SK-N-SH (cell line): ENCODE data around the gene COX7A2. TPM values are rescaled to one million over a fixed set of nuclear protein-coding genes. Genes with fewer than 3 reads are reported as not detected.

Experiments
- CTCF ChIA-PET: fragments of 300-600, 350-600 bp; formaldehyde crosslinking; extraction: SDS; loops from one replicate; lab custom pipeline; 2021; lab: Yijun Ruan, JAX
- POLR2A ChIA-PET: fragments of 350-600 bp; sonication (Branson Sonifier 250); formaldehyde crosslinking; extraction: SDS; loops from one replicate; lab custom pipeline; 2020; ENCODE audit warnings: antibody characterized with exemption, inconsistent platforms; lab: Yijun Ruan, JAX
- DNase-seq: peaks from one replicate; pipeline ENCODE4 v3.0.0; 2012
- H2AFZ ChIP-seq: fragments of 200-600 bp; sonication (generic); 2 replicates; pipeline ENCODE4 v1.8.1; 2016; ENCODE audit warnings: antibody characterized with exemption, mild to moderate bottlenecking, low read depth
- H3F3A ChIP-seq: fragments of 200-600 bp; sonication (generic); replicated peaks from 2 replicates; pipeline ENCODE3; 2016; ENCODE audit warnings: antibody characterized with exemption, mild to moderate bottlenecking; ENCODE audit not compliant: insufficient read depth
- H3K27ac ChIP-seq, 2 experiments: fragments of 200-500 bp in 1 of 2; fragments of 200-600 bp in 1 of 2; sonication (Bioruptor generic) in 1 of 2; sonication (generic), shearing (Covaris generic) in 1 of 2; 2 replicates each; pipeline versions ENCODE4 v1.5.1 to v1.6.1; 2014 to 2016; ENCODE audit warnings: low read depth in 2 of 2, inconsistent platforms in 1 of 2, low read length in 1 of 2, mild to moderate bottlenecking in 1 of 2, mixed read lengths in 1 of 2
- H3K27me3 ChIP-seq: fragments of 200-600 bp; sonication (generic), shearing (Covaris generic); 2 replicates; pipeline ENCODE4 v1.6.1; 2016; ENCODE audit warnings: mixed run types; ENCODE audit not compliant: insufficient read depth
- H3K36me3 ChIP-seq, 2 experiments: fragments of 200-500 bp in 1 of 2; fragments of 200-600 bp in 1 of 2; sonication (Bioruptor generic) in 1 of 2; sonication (generic) in 1 of 2; replicated peaks in 1 of 2; 2 replicates each; pipeline versions ENCODE3 to v1.5.1; 2014 to 2016; ENCODE audit warnings: low read length in 1 of 2, mild to moderate bottlenecking in 1 of 2; ENCODE audit not compliant: insufficient read depth in 2 of 2, control insufficient read depth in 1 of 2
- H3K4me1 ChIP-seq, 2 experiments: fragments of 200-500 bp in 1 of 2; fragments of 200-600 bp in 1 of 2; sonication (Bioruptor generic) in 1 of 2; sonication (generic), shearing (Covaris generic) in 1 of 2; 2 replicates each; pipeline versions ENCODE4 v1.5.1 to v1.6.1; 2014 to 2016; ENCODE audit warnings: low read depth in 1 of 2, low read length in 1 of 2, mixed run types in 1 of 2; ENCODE audit not compliant: insufficient read depth in 2 of 2, control insufficient read depth in 1 of 2
- H3K4me2 ChIP-seq: fragments of 200-600 bp; sonication (generic), shearing (Covaris generic); 2 replicates; pipeline ENCODE4 v1.6.1; 2017; ENCODE audit warnings: mixed run types
- H3K4me3 ChIP-seq, 2 experiments: fragments of 200-500 bp in 1 of 2; fragments of 200-600 bp in 1 of 2; sonication (Bioruptor generic) in 1 of 2; sonication (generic), shearing (Covaris generic) in 1 of 2; 2 replicates each; pipeline versions ENCODE4 v1.5.1 to v1.8.1; 2014 to 2016; ENCODE audit warnings: low read depth in 2 of 2, inconsistent platforms in 1 of 2, low read length in 1 of 2, mild to moderate bottlenecking in 1 of 2, mixed read lengths in 1 of 2, moderate library complexity in 1 of 2
- H3K79me2 ChIP-seq: fragments of 200-600 bp; sonication (generic); 2 replicates; pipeline ENCODE4 v1.8.1; 2017; ENCODE audit warnings: mild to moderate bottlenecking; ENCODE audit not compliant: insufficient read depth
- H3K9ac ChIP-seq: fragments of 200-600 bp; sonication (generic); 2 replicates; pipeline ENCODE4 v1.6.1; 2017; ENCODE audit warnings: mixed run types
- H3K9me2 ChIP-seq: fragments of 200-600 bp; sonication (generic); 2 replicates; pipeline ENCODE4 v1.6.1; 2017; ENCODE audit warnings: mixed run types
- H3K9me3 ChIP-seq: fragments of 200-600 bp; sonication (generic); 2 replicates; pipeline ENCODE4 v1.6.1; 2017; ENCODE audit warnings: mixed run types, mild to moderate bottlenecking, moderate library complexity
- H4K20me1 ChIP-seq: fragments of 200-600 bp; sonication (generic); 2 replicates; pipeline ENCODE4 v1.6.1; 2017; ENCODE audit warnings: mild to moderate bottlenecking, mixed run types; ENCODE audit not compliant: insufficient read depth
- CHD2 ChIP-seq: fragments of 150-350 bp; IDR thresholded peaks from 2 replicates; pipeline ENCODE4 v1.6.1; 2018; ENCODE audit warnings: low read length; ENCODE audit not compliant: partially characterized antibody
- ELF1 ChIP-seq: IDR thresholded peaks from 2 replicates; pipeline ENCODE4 v1.4.0; 2012
- EP300 ChIP-seq, 2 experiments: IDR thresholded peaks; 2 replicates each; pipeline versions ENCODE4 v1.4.0 to v1.6.1; 2012; ENCODE audit warnings: borderline replicate concordance in 1 of 2, low read depth in 1 of 2, low read length in 1 of 2
- FOSL2 ChIP-seq: IDR thresholded peaks from 2 replicates; pipeline ENCODE4 v1.4.0; 2012; ENCODE audit warnings: low read depth, mild to moderate bottlenecking, moderate library complexity, borderline replicate concordance
- FOXJ3 ChIP-seq: sonication (generic); formaldehyde crosslinking; IDR thresholded peaks from 2 replicates; pipeline ENCODE4 v1.5.1; 2020; ENCODE audit warnings: mild to moderate bottlenecking, missing genetic modification reagents
- FOXM1 ChIP-seq: IDR thresholded peaks from 2 replicates; pipeline ENCODE4 v1.4.0; 2012; ENCODE audit warnings: low read depth, mild to moderate bottlenecking
- JUND ChIP-seq: IDR thresholded peaks from 2 replicates; pipeline ENCODE4 v1.4.0; 2012
- NFIC ChIP-seq: IDR thresholded peaks from 2 replicates; pipeline ENCODE4 v1.4.0; 2012; ENCODE audit warnings: borderline replicate concordance
- POLR2AphosphoS5 ChIP-seq: IDR thresholded peaks from 2 replicates; pipeline ENCODE4 v1.6.1; 2012; ENCODE audit warnings: low read depth, low read length
- RCOR1 ChIP-seq: fragments of 150-350 bp; IDR thresholded peaks from 2 replicates; pipeline ENCODE4 v1.6.1; 2017; ENCODE audit warnings: antibody characterized with exemption, low read length
- RXRA ChIP-seq: IDR thresholded peaks from 2 replicates; pipeline ENCODE4 v1.4.0; 2012; ENCODE audit warnings: low read depth, mild to moderate bottlenecking, borderline replicate concordance
- TCF12 ChIP-seq: IDR thresholded peaks from 2 replicates; pipeline ENCODE4 v1.4.0; 2012
- TEAD4 ChIP-seq: IDR thresholded peaks from 2 replicates; pipeline ENCODE4 v1.4.0; 2012; ENCODE audit warnings: mild to moderate bottlenecking, borderline replicate concordance; ENCODE audit not compliant: insufficient read depth
- WGBS: methylation state at CpG from one replicate; pipeline ENCODE4 v1.1.6; 2017; ENCODE audit warnings: low lambda C conversion rate; 5-methylcytosine and 5-hydroxymethylcytosine counted together
- polyA plus RNA-seq, 3 experiments: library from polyadenylated mRNA; depleted of rRNA; stranded (reverse); fragments of >200 nt; gene quantifications; 2 replicates each; pipeline ENCODE4 v1.2.3, GENCODE V29; 2012
- TF ChIP-seq, protein P1 (sequence below): IDR thresholded peaks from 2 replicates; pipeline ENCODE4; 2012

The COX7A2 gene
- polyA plus RNA-seq, 1 of the 3 experiments (the other 2 are of a cell fraction): 431 TPM

DNA sequence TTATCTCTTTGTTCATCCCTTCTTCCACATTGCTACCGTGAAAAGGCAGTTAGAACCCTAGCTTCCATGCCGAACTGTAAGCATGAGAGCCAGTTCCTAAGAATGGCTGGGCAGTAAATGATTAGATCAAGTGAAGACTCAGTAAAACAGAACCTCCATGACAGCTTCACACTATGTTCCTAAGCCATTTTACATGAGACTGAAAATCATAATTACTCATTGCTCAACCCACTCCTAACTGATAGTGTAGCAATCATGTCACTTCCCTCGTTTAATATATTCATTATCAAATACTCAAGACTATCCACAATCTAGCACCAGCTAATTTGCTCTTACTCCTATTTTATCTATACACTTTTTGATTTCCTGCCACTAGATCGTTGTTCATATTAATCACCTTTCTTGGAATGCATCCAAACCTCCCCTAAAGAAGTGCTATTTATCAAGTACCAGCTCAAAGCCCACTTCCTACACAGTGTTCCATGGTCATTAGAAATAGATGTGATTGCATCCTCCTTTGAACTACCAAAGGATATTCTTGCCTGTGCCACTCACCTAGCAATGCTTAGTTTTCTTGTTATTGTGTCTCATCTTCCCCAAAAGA, 35.0 kb upstream of the COX7A2 start:
- H3K9me3 ChIP-seq: no peaks in the 10 kb centered on the region
- 0 out of 2 replicates have a peak overlapping the region, but pooled peaks have one; percentile 82 for H3K4me2 ChIP-seq
- H3K4me3 ChIP-seq: no peak overlapping the region
- no peaks in the 10 kb centered on the region for H3K27me3 ChIP-seq
- ChIA-PET CTCF (interaction anchor here (1.3 to 5.9 kb wide), 3 partner anchors 9 to 249 kb away, joined by 3 to 51 read pairs (median 3); no protein-coding TSS in a partner anchor), POLR2A (no interaction called here)
- H3K79me2 ChIP-seq: peaks cover 94% of the 10 kb centered on the region
- H2AFZ ChIP-seq: no peak overlapping the region
- no peak overlapping the region for H3K9ac ChIP-seq
- peak overlapping the region in 1 of 2 experiments; percentile 58; a peak in 2 of 4 replicates for H3K27ac ChIP-seq
- TF ChIP-seq CHD2 (no peak), NFIC (peak; percentile 7; the same call in 1 of the 2 replicates)
- TF ChIP-seq, all 33 proteins: peak for 1
- Histone ChIP-seq H3F3A (peaks cover 31% of the 10 kb centered on the region), H3K36me3 (peaks cover 4 to 16% of the 10 kb centered on the region in 2 experiments), H3K4me1 (peaks cover 27 to 43% of the 10 kb centered on the region in 2 experiments), H3K9me2 (no peaks in the 10 kb centered on the region), H4K20me1 (peaks cover 48% of the 10 kb centered on the region)
- no peak for DNase-seq
- WGBS: 63% methylated on average over 4 of the region's 4 CpGs

DNA sequence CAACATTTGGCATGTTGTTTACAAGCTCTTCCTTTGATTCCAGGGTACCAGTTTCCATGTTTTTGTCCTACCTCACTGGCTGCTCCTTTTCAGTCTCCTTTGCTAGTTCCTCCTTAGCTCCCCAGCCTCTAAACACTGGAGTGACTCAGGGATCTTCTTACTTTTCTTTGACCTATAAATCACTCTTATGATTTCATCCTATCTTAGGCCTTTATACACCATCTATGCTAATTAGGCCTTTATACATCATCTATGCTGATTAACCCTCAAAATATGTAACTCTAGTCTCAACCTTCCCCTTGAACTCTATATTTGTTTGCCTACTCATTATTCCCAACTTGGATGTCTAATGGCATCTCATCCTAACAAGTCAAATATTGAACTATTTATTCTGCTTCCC, 31.5 kb upstream of the COX7A2 start:
- no peaks in the 10 kb centered on the region for H3K9me2 ChIP-seq
- H3K4me3 ChIP-seq: no peak overlapping the region
- H3K9ac ChIP-seq: no peak overlapping the region
- CTCF ChIA-PET: interaction anchor here (1.0 to 1.9 kb wide), 3 partner anchors 8 to 254 kb away, joined by 3 to 17 read pairs (median 3); no protein-coding TSS in a partner anchor
- no peaks in the 10 kb centered on the region for H3K27me3 ChIP-seq
- TF ChIP-seq RCOR1 (no peak), JUND (peak; percentile 82), ELF1 (no peak; the same call in 1 of the 2 replicates), POLR2AphosphoS5 (peak; percentile 32; the same call in 1 of the 2 replicates), FOSL2 (peak; percentile 54; the same call in 1 of the 2 replicates), TCF12 (peak; percentile 60), TEAD4 (peak; percentile 43; the same call in 1 of the 2 replicates), EP300 (IDR thresholded peaks at IDR 0.05; ENCODE audit: borderline replicate concordance in 1 of 2, low read depth in 1 of 2, low read length in 1 of 2) (peak in 1 of 2 experiments; percentile 50; a peak in 1 of 4 replicates), RXRA (peak; percentile 84; the same call in 1 of the 2 replicates), FOXM1 (0 out of 2 replicates have a peak, but pooled peaks have one; percentile 14), FOXJ3 (CRISPR knock-in tag) (no peak)
- TF ChIP-seq, protein P1, sequence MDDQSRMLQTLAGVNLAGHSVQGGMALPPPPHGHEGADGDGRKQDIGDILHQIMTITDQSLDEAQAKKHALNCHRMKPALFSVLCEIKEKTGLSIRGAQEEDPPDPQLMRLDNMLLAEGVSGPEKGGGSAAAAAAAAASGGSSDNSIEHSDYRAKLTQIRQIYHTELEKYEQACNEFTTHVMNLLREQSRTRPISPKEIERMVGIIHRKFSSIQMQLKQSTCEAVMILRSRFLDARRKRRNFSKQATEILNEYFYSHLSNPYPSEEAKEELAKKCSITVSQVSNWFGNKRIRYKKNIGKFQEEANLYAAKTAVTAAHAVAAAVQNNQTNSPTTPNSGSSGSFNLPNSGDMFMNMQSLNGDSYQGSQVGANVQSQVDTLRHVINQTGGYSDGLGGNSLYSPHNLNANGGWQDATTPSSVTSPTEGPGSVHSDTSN: peak; percentile 83
- no peak overlapping the region for H2AFZ ChIP-seq
- peak overlapping the region in 1 of 2 experiments; percentile 96; a peak in 2 of 4 replicates for H3K27ac ChIP-seq
- peaks cover 94% of the 10 kb centered on the region for H3K79me2 ChIP-seq
- peaks cover 15% of the 10 kb centered on the region; the same call in 1 of the 2 replicates for H4K20me1 ChIP-seq
- DNase-seq: no peak
- H3K4me2 ChIP-seq: peak overlapping the region; percentile 59
- no peaks in the 10 kb centered on the region for H3K9me3 ChIP-seq
- POLR2A ChIA-PET: no interaction called here
- peaks cover 19 to 39% of the 10 kb centered on the region in 2 experiments for H3K4me1 ChIP-seq
- peaks cover 31% of the 10 kb centered on the region for H3F3A ChIP-seq
- peaks cover 22 to 26% of the 10 kb centered on the region in 2 experiments for H3K36me3 ChIP-seq
